HG02623 (cell line): Measurements from ENCODE around the gene ADGRD2.

ENCODE experiments used
- ATAC-seq: cut with Tn5 transposase; IDR thresholded peaks from one replicate; pipeline ENCODE4 v1.9.1; 2021; ENCODE audit warnings: moderate library complexity; ENCODE audit not compliant: unreplicated experiment

ADGRD2 gene

DNA sequence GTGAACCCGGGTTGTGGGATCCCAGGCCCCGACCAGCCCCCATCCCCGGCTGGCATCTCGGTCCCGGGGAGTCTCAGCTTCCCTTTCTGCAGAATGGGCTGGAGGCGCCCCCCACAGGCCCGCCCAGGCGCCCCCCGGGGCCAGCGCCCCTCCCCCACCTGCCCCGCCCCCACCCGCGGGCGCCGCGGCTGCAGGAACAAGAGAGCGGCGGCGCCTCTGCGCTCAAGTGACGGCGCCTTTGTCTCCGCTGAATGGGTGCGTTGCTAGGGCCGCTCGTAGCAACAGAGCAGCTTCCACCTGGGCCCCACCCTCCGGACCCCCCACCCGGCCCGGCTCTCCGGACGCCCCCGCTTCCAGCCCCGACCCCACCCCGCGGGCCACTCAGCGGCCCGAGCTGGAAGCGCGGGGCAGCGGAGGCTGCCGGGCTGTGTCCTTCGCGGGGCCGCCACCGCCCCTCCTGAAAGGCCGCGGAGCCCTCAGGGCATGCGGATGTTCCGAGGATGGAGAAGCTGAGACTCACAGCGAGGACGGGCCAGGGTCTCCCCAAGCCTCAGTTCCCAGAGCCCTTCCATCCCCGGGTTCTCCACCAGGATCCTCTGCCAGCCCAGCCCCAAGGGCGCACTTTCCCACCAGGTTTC is 27.5 kb downstream of the ADGRD2 start:
- no peak for ATAC-seq

DNA sequence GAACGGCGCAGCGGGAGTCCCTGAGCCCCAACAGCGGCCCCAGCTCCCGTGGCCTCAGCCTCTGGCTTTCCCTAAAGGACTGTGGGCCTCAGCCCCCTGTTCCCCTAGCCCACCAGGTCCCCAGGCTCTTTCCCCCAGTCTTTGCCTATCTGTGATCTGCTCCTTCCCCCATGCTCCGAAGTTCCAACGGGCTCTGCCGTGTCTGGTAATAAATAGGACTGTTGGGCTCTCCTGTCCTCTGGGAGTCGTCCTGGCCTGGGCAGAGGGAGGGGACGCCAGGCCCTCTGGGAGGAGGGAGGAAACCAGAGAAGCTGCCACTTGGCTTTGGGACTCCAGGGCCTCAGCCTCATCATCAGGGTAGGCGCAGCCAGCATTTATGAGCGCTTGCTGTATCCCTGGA is 28.1 kb downstream of the ADGRD2 start:
- no peak for ATAC-seq

- no peak for ATAC-seq
Measured at GRCh38 chr9:124479371-124479770, 29.1 kb downstream of the ADGRD2 start.

DNA sequence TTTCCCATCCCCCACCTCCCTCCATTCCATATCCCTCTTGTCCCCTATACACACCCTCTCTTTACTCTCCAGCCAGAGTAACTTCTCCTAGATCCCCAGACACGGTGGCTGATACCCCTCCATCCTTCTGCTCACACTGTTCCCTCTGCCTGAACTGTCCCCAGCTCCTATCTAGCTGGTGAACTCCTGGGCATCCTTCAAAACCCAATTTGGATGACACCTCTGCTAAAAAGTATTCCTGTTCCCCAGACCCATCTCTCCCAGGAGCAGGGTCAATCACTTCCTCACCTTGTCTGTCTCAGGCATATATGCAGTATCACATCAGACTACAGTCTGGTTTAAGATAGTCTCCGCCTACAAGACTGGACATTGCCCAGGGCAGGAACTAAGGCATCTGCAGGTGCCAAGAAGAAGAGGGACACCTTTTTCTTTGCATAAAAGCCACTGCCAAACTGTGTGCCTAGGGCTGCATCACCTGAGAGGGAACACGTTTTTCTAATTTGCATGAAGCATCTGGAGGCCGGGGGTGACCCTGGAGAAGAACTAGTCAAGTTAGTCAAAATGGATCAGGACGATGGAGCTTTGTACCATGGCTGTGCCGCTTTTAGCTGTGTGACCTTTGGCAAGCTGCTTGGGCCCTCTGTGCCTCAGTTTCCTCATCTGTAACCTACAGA is 29.8 kb downstream of the ADGRD2 start:
- no peak for ATAC-seq

- ATAC-seq, result no peak
Measured at GRCh38 chr9:124480621-124480981, 30.4 kb downstream of the ADGRD2 start.

DNA sequence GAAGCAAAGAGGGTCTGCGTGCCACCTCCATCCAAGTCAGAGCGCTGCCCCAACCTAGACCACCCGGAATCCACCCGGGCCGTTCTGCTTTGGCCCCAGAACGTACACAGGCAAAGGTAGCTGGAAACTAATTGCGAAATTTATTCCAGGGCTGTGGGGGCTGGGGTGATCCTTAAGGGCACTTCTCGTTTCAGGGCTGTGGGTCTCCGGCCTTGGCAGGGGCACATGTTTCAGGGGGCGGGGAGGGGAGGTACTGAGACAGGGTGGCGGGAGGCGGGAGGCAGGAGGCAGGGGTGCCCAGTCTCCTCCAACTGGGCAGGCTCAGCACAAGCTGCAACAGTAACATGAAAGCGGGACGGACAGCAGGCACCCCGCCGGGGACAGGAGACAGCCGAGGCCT is 30.9 kb downstream of the ADGRD2 start:
- ATAC-seq, result no peak

GRCh38 chr9:124482431-124483031 is 32.3 kb downstream of the ADGRD2 start:
- ATAC-seq, result no peak

- ATAC-seq, result no peak
Measured at GRCh38 chr9:124483481-124483880, 33.2 kb downstream of the ADGRD2 start.

DNA sequence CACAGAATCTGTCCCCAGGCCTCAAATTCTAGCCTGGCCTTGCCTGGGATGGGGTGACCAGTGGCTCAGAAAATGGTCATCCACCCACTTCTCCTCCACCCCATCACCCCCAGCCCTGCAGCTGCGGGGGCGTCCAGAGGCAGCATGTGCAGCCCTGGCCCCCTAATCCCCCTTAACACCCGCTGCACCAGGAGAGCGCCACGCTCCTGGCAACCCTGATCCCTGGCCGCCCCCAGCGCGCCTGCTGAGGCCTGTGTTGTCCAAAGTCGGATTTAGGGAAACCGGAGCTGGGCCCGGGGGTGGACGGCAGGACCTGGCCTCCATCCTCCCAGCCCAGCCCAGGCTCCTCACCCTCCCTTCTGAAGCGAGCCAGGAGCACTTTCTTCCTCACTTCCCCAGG is 35.0 kb downstream of the ADGRD2 start:
- no peak for ATAC-seq

DNA sequence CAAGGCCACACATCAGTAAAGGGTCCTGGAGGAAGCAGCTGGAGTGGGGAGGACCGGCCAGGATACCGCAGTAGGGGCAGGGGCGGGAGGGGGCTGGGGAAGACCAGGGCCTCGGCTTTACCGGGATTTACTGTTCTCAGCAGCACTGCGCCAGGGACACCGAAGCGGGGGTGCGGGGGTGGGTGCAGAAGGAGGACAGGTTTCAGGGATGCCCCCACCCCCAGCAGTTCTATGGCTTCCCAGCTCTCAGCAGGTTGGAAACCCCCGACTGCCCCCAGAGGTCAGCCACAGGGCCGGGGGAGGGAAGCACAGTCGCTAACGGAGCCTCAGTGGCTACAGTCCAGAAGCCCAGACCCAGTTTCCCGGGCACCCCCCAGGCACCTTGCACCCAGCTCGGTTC is 35.7 kb downstream of the ADGRD2 start:
- ATAC-seq, result no peak

DNA sequence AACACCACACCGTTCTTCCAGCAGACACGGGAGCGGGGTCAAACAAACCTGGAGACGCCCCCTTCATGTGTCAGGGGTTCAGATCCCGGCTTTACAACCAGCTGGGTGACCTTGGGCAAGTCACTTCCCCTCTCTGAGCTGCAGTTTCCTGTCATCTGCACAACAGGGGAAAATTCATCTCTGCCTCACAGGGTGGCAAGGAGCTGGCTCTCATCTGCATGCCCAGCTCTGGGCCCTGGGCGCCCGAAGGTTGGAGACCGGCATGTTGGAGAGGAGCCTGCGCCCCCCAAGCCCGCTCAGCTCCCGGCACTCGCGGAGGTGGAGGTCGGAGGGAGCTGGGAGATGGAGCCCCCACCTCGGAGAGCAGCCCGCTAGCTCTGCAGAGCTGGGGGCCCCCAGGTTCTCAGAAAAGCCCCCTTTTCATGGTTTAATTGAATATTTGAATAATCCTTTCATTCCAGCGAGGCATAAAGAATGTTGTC is 36.6 kb downstream of the ADGRD2 start:
- no peak for ATAC-seq

- ATAC-seq, result no peak
Measured at GRCh38 chr9:124487260-124488182, 37.3 kb downstream of the ADGRD2 start.

DNA sequence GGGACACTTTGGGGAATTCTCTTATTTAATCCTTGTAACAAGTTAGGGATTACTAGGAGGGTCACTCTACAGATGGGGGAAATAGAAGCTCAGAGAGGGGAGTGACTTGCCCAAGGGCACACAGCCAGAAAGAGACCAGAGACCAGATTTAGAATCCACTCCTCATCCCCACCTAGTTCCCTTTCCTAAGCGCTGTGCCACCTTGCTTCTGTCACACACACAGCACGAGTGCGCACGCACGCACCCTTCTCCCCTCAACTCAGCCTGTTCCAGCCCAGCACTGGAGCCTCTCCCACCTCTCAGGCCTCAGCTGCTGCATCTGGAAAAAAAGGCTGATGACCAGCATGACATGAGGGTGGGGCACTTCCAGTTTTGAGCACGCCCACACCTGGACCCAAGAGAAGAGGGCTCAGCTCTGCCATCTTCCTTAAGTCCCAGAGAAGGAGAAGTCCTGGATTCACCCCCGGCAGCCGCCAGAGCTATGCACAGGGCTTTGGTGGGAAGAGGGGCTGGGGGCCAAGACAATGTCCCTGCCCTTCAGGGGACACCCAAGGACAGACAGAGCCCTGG is 38.5 kb downstream of the ADGRD2 start:
- ATAC-seq, result no peak

DNA sequence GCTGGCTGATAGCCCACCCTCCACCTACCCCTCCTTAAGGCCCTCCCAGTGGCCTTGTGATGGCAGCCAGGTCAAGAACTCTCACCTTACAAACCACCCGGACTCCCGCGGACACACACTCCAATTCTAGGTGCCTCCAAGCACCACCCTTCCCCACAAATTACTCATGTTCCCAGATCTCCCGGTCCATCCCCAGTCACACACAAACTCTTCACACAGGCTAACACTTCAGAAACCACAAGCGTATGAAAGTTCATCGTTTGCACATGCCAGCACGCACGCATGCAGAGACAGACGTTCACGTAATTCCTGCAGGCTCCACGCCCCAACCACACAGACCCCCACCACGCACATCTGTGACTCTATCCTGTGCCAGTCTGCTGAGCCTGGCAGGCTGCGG is 39.0 kb downstream of the ADGRD2 start:
- ATAC-seq, result no peak

GRCh38 chr9:124490004-124490403 is 39.8 kb downstream of the ADGRD2 start:
- no peak for ATAC-seq

DNA sequence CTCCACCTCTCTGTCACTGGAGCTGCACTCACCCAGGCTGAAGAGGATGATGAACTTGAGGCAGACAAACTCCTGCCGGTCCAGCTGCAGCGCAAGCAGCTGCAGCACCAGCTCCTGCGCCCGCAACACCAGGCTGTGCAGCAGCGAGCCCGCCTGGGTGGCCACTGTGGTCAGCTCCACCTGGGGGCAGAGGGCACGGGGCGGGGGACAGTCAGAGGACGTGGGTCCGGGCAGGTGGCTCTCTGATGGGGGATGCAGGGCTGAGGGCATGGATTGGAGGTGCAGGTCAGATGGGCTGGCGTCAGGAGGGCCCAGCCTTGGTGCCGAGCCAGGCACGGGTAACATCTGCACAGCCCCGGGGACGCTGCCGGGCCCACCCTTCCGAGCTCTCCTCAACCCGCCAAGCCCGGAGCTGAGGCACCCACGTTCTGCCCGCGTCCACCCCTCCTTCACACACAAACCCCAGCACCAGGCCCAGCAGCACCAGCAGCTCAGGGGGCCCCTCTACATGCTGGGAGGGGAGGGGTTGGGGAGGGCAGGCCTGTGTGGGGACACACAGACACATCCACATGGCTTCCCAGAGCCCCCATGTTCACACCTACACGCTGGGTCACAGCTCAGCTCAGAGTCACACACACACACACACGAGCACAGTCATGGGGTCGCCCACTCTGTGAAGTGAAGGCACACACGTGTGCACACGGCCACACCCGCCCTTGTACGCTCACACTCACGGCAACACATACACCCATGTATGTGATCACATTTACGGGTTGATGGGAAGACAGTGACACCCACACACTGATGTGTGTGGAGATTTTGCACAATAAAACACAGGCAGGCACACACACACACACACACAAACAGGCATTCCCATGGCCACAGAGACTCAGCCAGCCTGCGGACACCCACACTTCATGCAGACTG is 41.1 kb downstream of the ADGRD2 start:
- ATAC-seq, result no peak

DNA sequence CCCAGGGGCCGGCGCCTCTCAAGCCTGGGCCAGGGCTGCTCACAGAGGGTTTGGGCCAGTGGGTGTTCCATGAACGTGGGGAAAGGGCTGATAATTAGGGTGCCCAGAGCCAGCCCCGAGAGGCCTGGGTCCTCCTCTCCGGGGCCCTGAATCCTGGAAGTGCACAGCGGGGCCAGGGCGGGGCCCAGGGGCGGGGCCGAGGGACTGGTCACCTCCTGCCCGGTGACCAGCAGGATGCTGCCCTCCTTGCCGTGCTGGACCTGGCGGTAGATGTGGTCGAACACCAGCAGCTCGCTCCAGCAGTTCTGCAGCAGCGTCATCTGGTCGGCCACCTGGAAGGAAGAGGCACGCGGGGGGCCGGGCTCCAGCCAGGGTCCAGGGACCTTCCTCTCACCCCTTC is 42.6 kb downstream of the ADGRD2 start:
- no peak for ATAC-seq

DNA sequence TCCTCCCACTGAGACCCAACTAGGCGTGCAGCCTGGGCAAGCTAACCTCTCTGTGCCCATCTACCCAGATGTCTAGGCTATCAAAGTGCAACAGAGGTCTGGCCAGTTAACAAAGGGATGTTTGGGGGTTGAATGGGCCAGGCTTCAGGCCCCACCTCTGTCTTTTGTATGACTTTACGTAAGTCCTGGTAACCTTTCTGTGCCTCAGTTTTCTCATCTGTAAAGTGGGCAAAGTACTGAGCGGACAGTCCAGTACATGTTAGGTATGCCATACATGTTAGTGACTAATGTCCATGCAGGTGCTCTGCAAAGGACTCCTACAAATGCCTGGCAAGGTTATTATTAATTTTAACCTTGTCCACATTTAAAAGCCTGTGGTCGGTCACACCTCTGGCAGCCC is 43.0 kb downstream of the ADGRD2 start:
- no peak for ATAC-seq

DNA sequence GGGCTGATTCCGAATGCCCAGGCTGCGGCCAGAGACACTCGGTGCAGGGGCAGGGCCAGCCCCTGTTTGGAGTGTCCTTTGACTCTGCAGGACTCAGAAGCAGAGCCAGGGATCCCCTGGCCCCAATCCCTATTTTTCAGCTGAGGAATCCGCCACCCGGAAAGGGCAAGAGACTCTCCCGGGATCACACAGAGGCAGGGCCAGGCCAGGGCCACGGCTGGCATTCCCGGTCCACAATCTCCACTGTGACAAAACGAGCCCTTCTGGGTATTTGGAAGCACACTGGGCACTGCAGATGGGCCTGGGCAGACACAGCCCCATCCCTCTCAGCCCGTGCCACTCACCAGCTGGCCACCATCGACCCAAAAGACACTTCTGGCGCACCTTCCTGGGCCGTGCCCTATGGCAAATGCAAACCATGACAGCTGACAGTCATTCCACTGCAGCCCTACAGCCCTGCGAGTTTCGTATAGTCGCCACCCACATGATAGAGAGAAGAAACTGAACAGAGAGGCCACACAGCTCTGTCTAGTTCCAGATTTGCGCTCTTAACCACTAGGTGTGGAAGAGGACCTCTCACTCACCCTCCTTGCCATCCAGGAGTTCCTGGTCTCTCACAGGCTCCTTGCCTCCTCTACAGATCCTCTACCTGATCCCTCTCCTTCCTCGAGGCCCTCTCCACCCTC is 43.7 kb downstream of the ADGRD2 start:
- ATAC-seq, result peak; percentile 65
